HG02943 (cell line): ENCODE measurements around the gene ACKR3.

ENCODE experiments used
- ATAC-seq: cut with Tn5 transposase; IDR thresholded peaks from one replicate; pipeline ENCODE4 v1.9.1; 2021; ENCODE audit warnings: mild to moderate bottlenecking, low read depth, moderate library complexity; ENCODE audit not compliant: unreplicated experiment

Gene ACKR3

DNA sequence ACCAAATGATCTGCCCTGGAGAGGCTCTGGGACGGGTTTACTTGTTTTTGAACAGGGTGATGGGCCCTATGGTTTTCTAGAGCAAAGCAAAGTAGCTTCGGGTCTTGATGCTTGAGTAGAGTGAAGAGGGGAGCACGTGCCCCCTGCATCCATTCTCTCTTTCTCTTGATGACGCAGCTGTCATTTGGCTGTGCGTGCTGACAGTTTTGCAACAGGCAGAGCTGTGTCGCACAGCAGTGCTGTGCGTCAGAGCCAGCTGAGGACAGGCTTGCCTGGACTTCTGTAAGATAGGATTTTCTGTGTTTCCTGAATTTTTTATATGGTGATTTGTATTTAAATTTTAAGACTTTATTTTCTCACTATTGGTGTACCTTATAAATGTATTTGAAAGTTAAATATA is 11.9 kb downstream of the ACKR3 start:
- ATAC-seq = no peak

- ATAC-seq = no peak
Observed at GRCh38 chr2:236582968-236583367, 13.3 kb downstream of the ACKR3 start.

DNA sequence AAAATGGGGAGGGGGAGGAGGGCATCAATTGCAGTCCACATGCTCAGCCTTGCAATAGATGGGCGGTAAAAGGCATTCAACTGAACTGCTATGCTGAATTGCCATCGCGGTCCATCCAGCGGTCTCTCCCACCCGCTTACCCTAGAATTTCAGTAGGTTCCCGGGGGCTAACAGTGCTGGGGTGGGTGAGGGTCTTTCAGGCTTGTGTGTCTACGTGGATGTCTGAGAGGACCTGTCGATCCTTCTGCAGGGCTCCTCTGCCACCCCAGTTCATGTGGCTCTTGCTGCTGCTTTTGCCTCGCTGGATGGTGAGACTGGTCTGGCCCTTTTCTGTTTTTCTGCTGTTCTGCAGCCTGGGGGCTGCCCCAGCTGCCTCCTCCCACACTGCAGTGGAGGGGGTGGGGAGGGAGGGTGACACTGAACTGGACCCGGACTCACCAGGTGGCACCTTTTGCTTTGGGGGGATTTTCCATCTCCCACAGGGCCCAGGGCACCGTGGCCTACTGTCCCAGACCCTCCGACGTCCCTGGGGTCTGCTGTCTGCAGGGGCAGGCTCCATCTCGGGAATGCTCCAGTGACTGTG is 14.1 kb downstream of the ACKR3 start:
- no peak for ATAC-seq

- no peak for ATAC-seq
Observed at GRCh38 chr2:236584521-236585384, 15.1 kb downstream of the ACKR3 start.

DNA sequence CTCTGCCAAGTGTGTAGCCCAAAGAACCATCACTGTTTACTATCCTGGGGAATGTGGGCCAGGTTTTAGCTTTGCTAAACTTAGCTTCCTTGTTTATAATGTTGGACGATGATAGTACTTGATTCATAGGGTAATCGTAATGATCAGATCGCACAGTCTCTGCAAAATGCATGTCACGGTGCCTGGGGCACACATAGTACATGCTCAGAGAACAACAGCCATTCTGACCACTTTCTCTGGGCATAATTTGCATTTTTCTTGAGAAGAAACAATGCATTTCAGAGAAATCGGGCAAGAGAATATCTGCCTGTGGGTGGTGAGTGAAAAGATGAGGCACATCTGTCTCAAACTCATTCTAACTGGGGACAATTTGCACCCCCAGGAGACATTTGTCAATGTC is 16.3 kb downstream of the ACKR3 start:
- no peak for ATAC-seq

GRCh38 chr2:236587861-236588815 is 18.5 kb downstream of the ACKR3 start:
- ATAC-seq = no peak

GRCh38 chr2:236588932-236589592 is 19.4 kb downstream of the ACKR3 start:
- no peak for ATAC-seq

DNA sequence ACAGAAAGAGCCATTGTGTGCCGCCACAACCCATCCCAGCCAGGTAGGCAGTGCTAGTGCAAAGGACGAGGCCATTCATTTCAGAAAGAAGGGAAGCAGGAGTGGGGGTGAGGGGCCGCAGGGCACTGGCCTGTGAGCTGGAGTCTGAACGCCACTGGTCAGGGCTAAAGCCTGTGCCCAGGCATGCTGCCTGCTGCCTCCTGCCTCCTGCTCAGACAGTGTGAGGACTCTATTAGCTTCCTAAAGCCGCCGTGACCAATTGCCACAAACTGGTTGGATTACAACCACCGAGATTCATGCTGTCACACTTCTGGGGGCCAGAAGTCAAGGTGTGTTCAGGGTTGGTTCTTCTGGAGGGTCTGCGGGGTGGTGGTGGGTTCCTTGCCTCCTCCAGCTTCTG is 21.2 kb downstream of the ACKR3 start:
- ATAC-seq = no peak

DNA sequence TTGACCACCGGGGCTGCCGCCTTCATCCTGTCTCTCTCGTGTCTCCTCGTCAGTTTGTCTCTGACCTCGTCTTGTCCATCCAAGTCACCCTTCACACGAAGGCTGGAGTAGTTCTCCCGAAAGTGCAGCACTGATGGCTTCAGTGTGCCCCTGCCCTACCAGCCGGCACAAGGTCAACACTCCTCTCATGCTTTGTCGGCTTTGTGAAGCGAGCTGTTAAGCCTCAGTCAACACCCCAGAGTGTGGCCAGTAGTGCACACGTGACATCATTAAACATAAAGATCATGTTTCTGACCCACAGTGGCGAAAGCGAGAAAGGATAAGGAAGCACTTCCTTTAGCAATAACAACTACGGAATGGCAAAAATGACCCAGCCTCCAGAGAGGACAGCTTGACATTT is 23.2 kb downstream of the ACKR3 start:
- ATAC-seq = no peak

- ATAC-seq = no peak
Observed at GRCh38 chr2:236593531-236593930, 23.9 kb downstream of the ACKR3 start.

DNA sequence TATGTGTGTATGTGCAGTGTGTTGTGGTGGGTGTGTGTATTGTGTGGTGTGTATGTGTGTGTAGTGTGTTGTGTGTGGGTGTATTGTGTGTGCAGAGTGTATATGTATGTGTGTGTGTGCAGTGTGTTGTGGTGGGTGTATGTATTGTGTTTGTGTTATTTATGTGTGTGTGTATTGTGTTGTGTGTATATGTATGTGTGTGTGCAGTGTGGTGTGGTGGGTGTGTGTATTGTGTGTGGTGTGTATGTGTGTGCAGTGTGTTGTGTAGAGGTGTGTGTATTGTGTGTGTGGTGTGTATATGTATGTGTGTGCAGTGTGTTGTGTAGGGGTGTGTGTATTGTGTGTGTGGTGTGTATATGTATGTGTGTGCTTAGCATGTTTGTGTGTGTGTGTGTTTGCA is 24.3 kb downstream of the ACKR3 start:
- no peak for ATAC-seq

DNA sequence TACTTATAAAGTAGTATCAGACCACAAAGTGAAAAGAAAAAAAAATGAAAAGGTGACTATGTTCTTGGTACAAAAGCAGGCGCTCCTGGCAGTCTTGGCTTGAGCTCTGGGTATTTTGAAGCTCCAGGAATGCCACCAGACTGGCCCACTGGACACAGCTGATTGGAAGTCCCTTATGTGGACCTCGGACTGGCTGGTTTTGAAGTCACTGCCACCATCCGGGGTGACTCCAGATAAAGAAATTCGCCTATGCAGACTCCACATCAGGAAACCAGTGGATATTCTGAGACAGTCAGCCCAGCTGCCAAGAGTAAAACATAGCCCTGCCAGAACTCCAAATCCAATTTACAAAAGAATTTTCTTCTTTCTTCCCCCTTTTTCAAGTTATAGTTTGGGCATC is 28.0 kb downstream of the ACKR3 start:
- no peak for ATAC-seq

- no peak for ATAC-seq
Observed at GRCh38 chr2:236599059-236599458, 29.4 kb downstream of the ACKR3 start.

DNA sequence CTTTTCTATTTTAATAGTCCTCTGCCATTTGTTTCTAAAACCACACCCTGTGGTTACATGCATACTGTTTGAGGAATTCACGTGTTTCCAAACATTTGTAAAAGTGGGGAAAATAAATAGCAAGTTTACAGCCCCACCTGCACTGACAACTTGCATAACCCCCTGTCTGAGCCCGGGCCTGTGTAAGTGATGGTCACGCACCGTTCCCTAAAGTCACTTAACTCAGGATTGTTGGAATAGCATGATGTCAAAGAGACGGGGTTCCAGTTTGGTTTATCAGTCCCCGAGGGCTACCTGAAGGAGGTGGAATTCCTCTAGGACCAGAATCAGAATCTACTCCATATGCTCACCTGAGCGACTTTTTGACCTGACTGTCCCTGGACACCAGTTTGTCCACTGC is 30.5 kb downstream of the ACKR3 start:
- no peak for ATAC-seq

DNA sequence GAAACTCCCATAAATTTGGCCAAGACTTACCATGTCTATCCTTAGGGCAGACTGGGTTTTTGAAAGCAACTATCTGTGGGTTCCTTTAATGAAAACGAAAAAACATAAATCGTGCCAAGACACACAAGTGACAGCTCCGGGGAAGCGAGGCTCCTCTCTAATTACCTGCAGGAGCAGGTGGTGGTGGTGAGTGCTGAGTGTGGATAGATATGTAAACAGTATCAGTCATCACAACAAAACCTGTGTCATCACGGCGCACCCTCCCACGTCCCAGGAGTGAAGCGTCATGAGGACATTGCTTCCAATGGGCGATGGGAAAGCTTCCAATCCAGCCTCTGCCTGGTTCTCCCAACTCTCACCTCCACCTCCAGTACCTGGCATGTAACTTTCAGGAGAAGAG is 31.3 kb downstream of the ACKR3 start:
- no peak for ATAC-seq

- no peak for ATAC-seq
Observed at GRCh38 chr2:236601316-236602202, 31.9 kb downstream of the ACKR3 start.

DNA sequence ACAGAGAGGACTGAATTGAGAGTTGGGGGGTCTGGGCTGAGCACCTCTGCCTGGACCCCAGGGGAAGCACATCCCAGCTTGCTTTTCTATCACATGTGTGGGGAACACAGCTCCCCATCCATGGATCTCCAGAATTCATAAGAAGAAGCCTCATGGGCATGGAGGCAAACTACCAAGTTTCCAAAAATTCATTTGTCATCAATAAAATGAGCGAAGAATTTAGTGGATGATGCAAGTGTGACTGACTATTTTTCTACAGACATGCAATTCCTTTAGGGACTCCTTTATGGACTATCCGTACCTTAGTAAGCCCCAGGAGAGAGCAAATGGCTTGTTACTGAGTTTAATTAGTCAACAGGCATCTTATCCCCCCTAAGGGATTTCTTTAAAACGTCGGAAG is 33.1 kb downstream of the ACKR3 start:
- no peak for ATAC-seq

DNA sequence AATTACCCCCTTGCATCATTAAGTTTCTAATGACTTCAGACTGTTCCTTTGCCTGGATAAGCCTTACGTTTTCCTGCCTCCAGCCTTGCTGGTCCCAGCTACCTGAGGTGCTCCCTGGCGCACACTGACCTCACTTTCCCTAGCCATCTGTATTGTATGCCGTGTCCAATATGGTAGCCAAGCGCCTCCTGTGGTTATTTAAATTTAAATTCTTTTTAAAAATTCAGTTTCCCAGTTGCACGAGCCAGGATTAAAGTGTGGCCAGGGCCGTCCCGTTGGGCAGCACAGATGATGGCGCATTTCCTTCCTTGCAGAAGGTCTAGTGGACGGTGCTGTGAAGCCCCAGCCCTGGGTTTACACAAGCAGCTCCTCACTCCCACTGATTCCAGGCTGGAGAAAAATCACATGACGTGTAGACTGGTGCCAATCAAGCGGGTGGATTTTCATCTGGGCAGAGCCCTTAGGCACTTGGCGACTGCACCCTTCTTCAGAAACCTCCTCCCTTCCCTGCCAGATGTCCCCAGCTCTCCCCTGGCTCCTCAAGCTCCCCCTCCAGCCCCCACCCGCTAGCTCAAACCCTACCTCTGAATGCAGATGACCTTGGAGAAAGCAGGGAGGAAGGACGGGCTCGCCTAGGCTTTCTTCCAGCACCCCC is 33.9 kb downstream of the ACKR3 start:
- no peak for ATAC-seq
